Peyer's patch (tissue), 4 donors: ENCODE data around the gene MED31.

Experiments used
- POLR2A ChIP-seq, 2 donors: fragments of 450-650 bp; IDR thresholded peaks; one replicate each; pipeline ENCODE4 v1.5.1; 2017; ENCODE audit warnings: antibody characterized with exemption in 2 of 2, mild to moderate bottlenecking in 2 of 2, moderate library complexity in 2 of 2
- TF ChIP-seq, protein P1 (sequence below), 6 experiments: fragments of 450-650 bp in 4 of 6; fragments of 200-600 bp in 2 of 6; sonication (generic) in 1 of 6; IDR thresholded peaks; one replicate each; pipeline ENCODE4 v1.5.1; 2017 to 2019; ENCODE audit warnings: antibody characterized with exemption in 6 of 6, mild to moderate bottlenecking in 3 of 6, moderate library complexity in 1 of 6

DNA sequence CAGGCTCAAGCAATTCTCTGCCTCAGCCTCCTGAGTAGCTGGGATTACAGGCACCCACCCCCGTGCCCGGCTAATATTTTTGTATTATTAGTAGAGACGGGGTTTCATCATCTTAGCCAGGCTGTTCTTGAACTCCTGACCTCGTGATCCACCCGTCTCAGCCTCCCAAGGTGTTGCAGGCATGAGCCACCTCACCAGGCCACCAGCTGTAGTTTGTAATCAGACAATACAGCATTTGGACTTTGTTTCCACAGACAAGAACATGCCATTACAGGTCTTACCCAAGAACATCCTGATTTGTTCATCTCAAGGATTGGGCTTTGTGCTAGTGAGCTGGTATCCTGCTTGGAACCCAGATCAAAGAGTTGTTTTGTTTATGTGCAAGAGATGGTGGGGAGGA is 30.3 kb upstream of the MED31 start:
- TF ChIP-seq, protein P1, sequence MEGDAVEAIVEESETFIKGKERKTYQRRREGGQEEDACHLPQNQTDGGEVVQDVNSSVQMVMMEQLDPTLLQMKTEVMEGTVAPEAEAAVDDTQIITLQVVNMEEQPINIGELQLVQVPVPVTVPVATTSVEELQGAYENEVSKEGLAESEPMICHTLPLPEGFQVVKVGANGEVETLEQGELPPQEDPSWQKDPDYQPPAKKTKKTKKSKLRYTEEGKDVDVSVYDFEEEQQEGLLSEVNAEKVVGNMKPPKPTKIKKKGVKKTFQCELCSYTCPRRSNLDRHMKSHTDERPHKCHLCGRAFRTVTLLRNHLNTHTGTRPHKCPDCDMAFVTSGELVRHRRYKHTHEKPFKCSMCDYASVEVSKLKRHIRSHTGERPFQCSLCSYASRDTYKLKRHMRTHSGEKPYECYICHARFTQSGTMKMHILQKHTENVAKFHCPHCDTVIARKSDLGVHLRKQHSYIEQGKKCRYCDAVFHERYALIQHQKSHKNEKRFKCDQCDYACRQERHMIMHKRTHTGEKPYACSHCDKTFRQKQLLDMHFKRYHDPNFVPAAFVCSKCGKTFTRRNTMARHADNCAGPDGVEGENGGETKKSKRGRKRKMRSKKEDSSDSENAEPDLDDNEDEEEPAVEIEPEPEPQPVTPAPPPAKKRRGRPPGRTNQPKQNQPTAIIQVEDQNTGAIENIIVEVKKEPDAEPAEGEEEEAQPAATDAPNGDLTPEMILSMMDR (IDR thresholded peaks at IDR 0.05): no peak
- TF ChIP-seq POLR2A (IDR thresholded peaks at IDR 0.05): no peak
